PC-9 (cell line): ENCODE measurements around the gene SECTM1. TPM values are rescaled to one million over a fixed set of nuclear protein-coding genes. Genes with fewer than 3 reads are reported as not detected.

ENCODE experiments used
- BruUV-seq: library from RNA; stranded (reverse); fragments of 400-500 nt; replicated peaks from 2 replicates; lab custom pipeline; 2021; lab: Mats Ljungman, UMichigan
- CTCF ChIA-PET: fragments of 300-600 bp; sonication (Branson Sonifier 250); formaldehyde crosslinking; loops from one replicate; lab custom pipeline; 2022; ENCODE audit warnings: antibody characterized with exemption; lab: Charles Lee
- POLR2A ChIA-PET: fragments of 300-600 bp; sonication (Branson Sonifier 250); formaldehyde crosslinking; loops from one replicate; lab custom pipeline; 2022; ENCODE audit warnings: antibody characterized with exemption; ENCODE audit not compliant: unreplicated experiment; lab: Charles Lee
- DNase-seq, 2 experiments: peaks; one replicate each; pipeline versions ENCODE4 v3.0.0 to v3.0.0-alpha.2; 2015 to 2022; ENCODE audit warnings: mixed read lengths in 1 of 2
- H2AFZ ChIP-seq: fragments of 200-600 bp; sonication (generic); 2 replicates; pipeline ENCODE4 v1.8.1; 2017; ENCODE audit warnings: antibody characterized with exemption
- H3F3A ChIP-seq: fragments of 200-600 bp; sonication (generic); 2 replicates; pipeline ENCODE4 v1.8.1; 2017; ENCODE audit warnings: antibody characterized with exemption, mild to moderate bottlenecking, low read depth; ENCODE audit not compliant: insufficient read depth
- H3K27ac ChIP-seq: fragments of 200-600 bp; sonication (generic); 2 replicates; pipeline ENCODE4 v1.6.1; 2016; ENCODE audit warnings: mixed run types
- H3K27me3 ChIP-seq: fragments of 200-600 bp; sonication (generic); 2 replicates; pipeline ENCODE4 v1.6.1; 2016; ENCODE audit warnings: low read depth, mixed run types; ENCODE audit not compliant: insufficient read depth
- H3K36me3 ChIP-seq: fragments of 200-600 bp; sonication (generic); 2 replicates; pipeline ENCODE4 v1.6.1; 2016; ENCODE audit warnings: low read depth, mixed run types
- H3K4me1 ChIP-seq: fragments of 200-600 bp; sonication (generic); replicated peaks from 2 replicates; pipeline ENCODE4 v1.6.1; 2016; ENCODE audit warnings: mixed run types; ENCODE audit not compliant: insufficient read depth
- H3K4me2 ChIP-seq: fragments of 200-600 bp; sonication (generic); 2 replicates; pipeline ENCODE4 v1.6.1; 2017; ENCODE audit warnings: mixed run types
- H3K4me3 ChIP-seq: fragments of 200-600 bp; sonication (generic); 2 replicates; pipeline ENCODE4 v1.6.1; 2016; ENCODE audit warnings: mixed run types
- H3K79me2 ChIP-seq: fragments of 200-600 bp; sonication (generic); 2 replicates; pipeline ENCODE4 v1.6.1; 2017; ENCODE audit warnings: low read depth, mixed run types
- H3K9me2 ChIP-seq: fragments of 200-600 bp; sonication (generic); 2 replicates; pipeline ENCODE4 v1.8.1; 2017; ENCODE audit warnings: mild to moderate bottlenecking; ENCODE audit not compliant: insufficient read depth
- H3K9me3 ChIP-seq: fragments of 200-600 bp; sonication (generic); 2 replicates; pipeline ENCODE4 v1.8.1; 2016; ENCODE audit warnings: low read depth; ENCODE audit not compliant: insufficient read depth
- H4K20me1 ChIP-seq: fragments of 200-600 bp; sonication (generic); 2 replicates; pipeline ENCODE4 v1.8.1; 2017; ENCODE audit not compliant: insufficient read depth
- CTCF ChIP-seq: fragments of 200-600 bp; sonication (generic); conservative IDR thresholded peaks from 2 replicates; pipeline ENCODE4 v1.6.1; 2017; ENCODE audit warnings: mixed run types, antibody characterized with exemption, mild to moderate bottlenecking, moderate library complexity
- EZH2 ChIP-seq: fragments of 200-600 bp; sonication (generic); IDR thresholded peaks from 2 replicates; pipeline ENCODE4 v1.8.0; 2017; ENCODE audit warnings: antibody characterized with exemption, low read depth
- intact Hi-C: fragments of 100-400 bp; cut with micrococcal nuclease; formaldehyde crosslinking; loops from one replicate; pipeline ENCODE4 v1.10.0; 2022; ENCODE audit not compliant: unreplicated experiment
- total RNA-seq: library from RNA; stranded (reverse); gene quantifications from 2 replicates; pipeline ENCODE4 v1.2.3, GENCODE V29; 2021

SECTM1 gene
- total RNA-seq, 1 experiment from 2014 or later: 3.6 TPM

GRCh38 chr17:82332669-82333278 lies 792 bp downstream of the SECTM1 start:
- no peaks in the 10 kb centered on the region for H3K9me3 ChIP-seq
- ChIA-PET CTCF (no interaction called here), POLR2A (interaction anchor here (0.7 kb wide), 1 partner anchor 127 kb away, joined by 3 read pairs; no protein-coding TSS in a partner anchor)
- BruUV-seq: no TSS peak
- H3K4me1 ChIP-seq: peaks cover 4% of the 10 kb centered on the region; the same call in 1 of the 2 replicates
- TF ChIP-seq EZH2 (no peak), CTCF (no peak)
- H3K27ac ChIP-seq: no peak overlapping the region
- H4K20me1 ChIP-seq: no peaks in the 10 kb centered on the region
- no peaks in the 10 kb centered on the region for H3K27me3 ChIP-seq
- intact Hi-C loops: loop anchor here (5.0 to 10.0 kb wide), 3 partner anchors 48 to 228 kb away; no protein-coding TSS in a partner anchor
- peak overlapping the region; percentile 66 for H2AFZ ChIP-seq
- no peaks in the 10 kb centered on the region for H3F3A ChIP-seq
- H3K36me3 ChIP-seq: no peaks in the 10 kb centered on the region
- peak; percentile 44 to 47 for DNase-seq
- no peaks in the 10 kb centered on the region for H3K79me2 ChIP-seq
- peak overlapping the region; percentile 58 for H3K4me3 ChIP-seq
- no peaks in the 10 kb centered on the region for H3K9me2 ChIP-seq
- peak overlapping the region; percentile 96 for H3K4me2 ChIP-seq

DNA sequence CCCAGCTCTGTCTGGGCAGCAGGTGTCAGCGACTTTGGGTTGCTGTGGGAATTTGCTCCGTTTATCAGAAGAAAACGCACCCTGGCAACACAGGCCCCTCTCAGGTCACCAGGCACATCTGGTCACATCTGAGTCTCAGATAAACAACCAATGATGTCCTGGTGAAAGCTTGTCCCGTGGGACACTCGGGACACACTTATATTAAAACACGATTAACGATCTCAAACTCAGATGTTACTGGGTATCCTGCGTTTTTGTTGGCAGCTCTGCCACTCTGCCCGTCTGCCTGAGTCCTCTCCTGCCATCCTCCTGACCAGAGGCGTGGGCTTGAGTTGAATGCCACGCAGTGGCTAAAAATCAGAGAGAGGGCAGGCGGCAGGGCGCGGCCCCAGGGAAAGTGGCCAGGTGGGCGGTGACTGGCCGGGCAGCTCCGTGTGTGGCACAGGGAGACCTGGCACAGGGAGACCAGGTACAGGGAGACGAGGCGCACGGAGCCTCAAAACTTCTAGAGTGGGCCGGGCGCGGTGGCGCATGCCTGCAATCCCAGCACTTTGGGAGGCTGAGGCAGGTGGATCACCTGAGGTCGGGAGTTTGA lies 2.1 kb downstream of the SECTM1 start:
- CTCF ChIA-PET: no interaction called here
- DNase-seq: no peak
- H3K27me3 ChIP-seq: no peaks in the 10 kb centered on the region
- no peaks in the 10 kb centered on the region for H4K20me1 ChIP-seq
- no peak for TF ChIP-seq CTCF
- no peak for TF ChIP-seq EZH2
- no peak overlapping the region for H3K27ac ChIP-seq
- H3F3A ChIP-seq: no peaks in the 10 kb centered on the region
- H3K36me3 ChIP-seq: no peaks in the 10 kb centered on the region
- no peak overlapping the region for H2AFZ ChIP-seq
- H3K4me3 ChIP-seq: peak overlapping the region; percentile 58; the same call in 1 of the 2 replicates
- H3K79me2 ChIP-seq: no peaks in the 10 kb centered on the region
- BruUV-seq: no TSS peak
- no peaks in the 10 kb centered on the region for H3K9me2 ChIP-seq
- peaks cover 4% of the 10 kb centered on the region; the same call in 1 of the 2 replicates for H3K4me1 ChIP-seq
- intact Hi-C loops: loop anchor here (5.0 to 10.0 kb wide), 3 partner anchors 47 to 227 kb away; no protein-coding TSS in a partner anchor
- no peaks in the 10 kb centered on the region for H3K9me3 ChIP-seq
- H3K4me2 ChIP-seq: peak overlapping the region; percentile 96
- POLR2A ChIA-PET: no interaction called here

DNA sequence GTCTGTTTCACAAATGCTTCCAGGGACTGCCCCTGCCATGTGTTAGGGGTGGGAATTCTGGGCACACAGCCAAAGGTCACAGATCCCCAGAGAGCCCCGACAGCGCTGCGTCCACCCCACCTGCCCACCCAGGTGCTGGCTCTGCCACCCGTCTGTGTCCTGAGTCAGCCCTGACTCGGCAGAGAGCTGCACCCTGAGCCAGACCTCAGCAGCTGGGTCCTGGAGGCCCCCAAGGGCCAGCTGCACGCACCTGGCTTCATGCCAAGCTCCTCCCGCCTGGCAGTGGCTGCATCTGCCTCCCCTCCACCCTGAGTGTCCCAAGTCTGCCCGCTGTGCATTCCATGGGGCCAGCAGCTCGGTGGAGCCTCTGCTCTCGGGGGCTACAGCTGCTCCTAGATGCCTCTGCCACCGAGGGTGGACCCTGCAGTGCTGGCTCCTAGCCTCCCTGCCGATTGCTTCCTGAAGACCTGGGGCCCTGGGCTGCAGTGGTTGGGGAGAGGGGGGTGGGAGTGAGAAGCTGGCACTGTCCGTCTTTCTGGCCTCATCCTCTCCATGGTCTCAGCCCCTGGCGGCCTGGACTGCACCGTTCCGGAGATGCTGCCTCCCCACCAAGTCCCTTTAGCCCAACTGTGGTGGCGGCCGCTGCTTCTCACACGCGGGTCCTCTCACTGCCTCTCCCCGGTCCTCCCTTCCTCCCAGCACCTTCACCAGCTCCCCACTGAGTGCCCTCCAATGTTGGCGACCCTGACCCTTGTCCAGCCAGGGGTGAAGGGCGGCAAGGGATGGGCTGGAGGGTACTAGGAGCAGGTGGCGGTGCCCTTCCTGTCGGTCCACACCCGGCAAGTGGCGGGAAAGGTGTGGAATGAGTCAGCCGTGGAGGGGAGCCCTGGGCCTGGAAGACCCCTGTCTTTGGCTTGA lies 3.0 kb downstream of the SECTM1 start:
- H3K9me3 ChIP-seq: no peaks in the 10 kb centered on the region
- H3K36me3 ChIP-seq: no peaks in the 10 kb centered on the region
- H3F3A ChIP-seq: no peaks in the 10 kb centered on the region
- ChIA-PET CTCF (no interaction called here), POLR2A (interaction anchor here (0.8 kb wide), 1 partner anchor 124 kb away, joined by 10 read pairs; no protein-coding TSS in a partner anchor)
- H3K79me2 ChIP-seq: no peaks in the 10 kb centered on the region
- H3K9me2 ChIP-seq: no peaks in the 10 kb centered on the region
- H3K27ac ChIP-seq: no peak overlapping the region
- no peak overlapping the region for H3K4me3 ChIP-seq
- BruUV-seq: no TSS peak
- H2AFZ ChIP-seq: no peak overlapping the region
- TF ChIP-seq CTCF: no peak
- peak in 1 of 2 experiments; percentile 71 for DNase-seq
- no peak overlapping the region for H3K4me2 ChIP-seq
- H3K4me1 ChIP-seq: peaks cover 4% of the 10 kb centered on the region; the same call in 1 of the 2 replicates
- no peaks in the 10 kb centered on the region for H3K27me3 ChIP-seq
- H4K20me1 ChIP-seq: no peaks in the 10 kb centered on the region
- intact Hi-C loops: loop anchor here (5.0 to 10.0 kb wide), 3 partner anchors 46 to 226 kb away; no protein-coding TSS in a partner anchor
